Bronchial epithelial cell (primary cell): ENCODE data around the gene PIEZO1. TPM values are rescaled to one million over a fixed set of nuclear protein-coding genes. Genes with fewer than 3 reads are reported as not detected.

ENCODE experiments used
- DNase-seq: peaks from one replicate; pipeline ENCODE4 v3.0.0-alpha.2; 2010; ENCODE audit warnings: low read depth
- FAIRE-seq: peaks from 2 replicates; lab custom pipeline; 2011; peaks lifted over from hg19 to GRCh38; lab: Jason Lieb, UNC
- H3K27me3 ChIP-seq: 2 replicates; pipeline ENCODE4 v1.5.1; 2011; ENCODE audit warnings: low read length; ENCODE audit not compliant: control insufficient read depth, insufficient read depth
- H3K36me3 ChIP-seq: 2 replicates; pipeline ENCODE4 v1.5.1; 2011; ENCODE audit warnings: low read length; ENCODE audit not compliant: control insufficient read depth, insufficient read depth
- H3K4me3 ChIP-seq: 2 replicates; pipeline ENCODE4 v1.5.1; 2011; ENCODE audit warnings: mild to moderate bottlenecking, low read depth, low read length, control low read depth
- total RNA-seq: library from RNA; depleted of rRNA; stranded (reverse); fragments of >200 nt; gene quantifications from 2 replicates; pipeline ENCODE4 v1.2.1, GENCODE V29; 2014
- TF ChIP-seq, protein P1 (sequence below): IDR thresholded peaks from 2 replicates; pipeline ENCODE4 v1.5.1; 2011; ENCODE audit warnings: mild to moderate bottlenecking, moderate library complexity, low read length, control low read depth, inconsistent platforms; ENCODE audit not compliant: insufficient read depth, severe bottlenecking

The PIEZO1 gene
- total RNA-seq, 1 donor from 2014 or later, result 98.2 TPM

DNA sequence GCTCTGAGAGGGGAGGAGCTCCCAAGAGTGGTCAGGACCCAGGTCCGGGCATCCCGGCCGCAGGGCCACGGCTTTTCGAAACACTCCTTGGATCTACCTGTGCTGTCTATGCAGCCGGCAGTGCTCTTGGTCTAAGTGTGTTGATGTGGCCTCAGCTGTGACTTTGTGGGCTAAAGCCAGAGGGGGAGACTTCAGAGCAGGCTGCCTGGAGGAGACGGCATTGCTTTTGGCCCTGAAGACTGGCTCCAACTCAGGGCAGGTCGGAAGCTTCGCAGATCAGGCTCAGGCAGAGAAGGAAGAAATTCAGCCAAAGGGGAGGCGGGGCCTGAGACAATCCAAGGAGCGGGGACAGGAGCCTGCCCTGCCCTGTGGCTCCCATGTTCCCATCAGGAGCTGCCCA lies 31.4 kb downstream of the PIEZO1 start:
- Histone ChIP-seq H3K27me3 (no peaks in the 10 kb centered on the region), H3K4me3 (no peak overlapping the region), H3K36me3 (peaks cover 14% of the 10 kb centered on the region)
- TF ChIP-seq, protein P1, sequence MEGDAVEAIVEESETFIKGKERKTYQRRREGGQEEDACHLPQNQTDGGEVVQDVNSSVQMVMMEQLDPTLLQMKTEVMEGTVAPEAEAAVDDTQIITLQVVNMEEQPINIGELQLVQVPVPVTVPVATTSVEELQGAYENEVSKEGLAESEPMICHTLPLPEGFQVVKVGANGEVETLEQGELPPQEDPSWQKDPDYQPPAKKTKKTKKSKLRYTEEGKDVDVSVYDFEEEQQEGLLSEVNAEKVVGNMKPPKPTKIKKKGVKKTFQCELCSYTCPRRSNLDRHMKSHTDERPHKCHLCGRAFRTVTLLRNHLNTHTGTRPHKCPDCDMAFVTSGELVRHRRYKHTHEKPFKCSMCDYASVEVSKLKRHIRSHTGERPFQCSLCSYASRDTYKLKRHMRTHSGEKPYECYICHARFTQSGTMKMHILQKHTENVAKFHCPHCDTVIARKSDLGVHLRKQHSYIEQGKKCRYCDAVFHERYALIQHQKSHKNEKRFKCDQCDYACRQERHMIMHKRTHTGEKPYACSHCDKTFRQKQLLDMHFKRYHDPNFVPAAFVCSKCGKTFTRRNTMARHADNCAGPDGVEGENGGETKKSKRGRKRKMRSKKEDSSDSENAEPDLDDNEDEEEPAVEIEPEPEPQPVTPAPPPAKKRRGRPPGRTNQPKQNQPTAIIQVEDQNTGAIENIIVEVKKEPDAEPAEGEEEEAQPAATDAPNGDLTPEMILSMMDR, result no peak
- DNase-seq (no peak), FAIRE-seq (no peak)

DNA sequence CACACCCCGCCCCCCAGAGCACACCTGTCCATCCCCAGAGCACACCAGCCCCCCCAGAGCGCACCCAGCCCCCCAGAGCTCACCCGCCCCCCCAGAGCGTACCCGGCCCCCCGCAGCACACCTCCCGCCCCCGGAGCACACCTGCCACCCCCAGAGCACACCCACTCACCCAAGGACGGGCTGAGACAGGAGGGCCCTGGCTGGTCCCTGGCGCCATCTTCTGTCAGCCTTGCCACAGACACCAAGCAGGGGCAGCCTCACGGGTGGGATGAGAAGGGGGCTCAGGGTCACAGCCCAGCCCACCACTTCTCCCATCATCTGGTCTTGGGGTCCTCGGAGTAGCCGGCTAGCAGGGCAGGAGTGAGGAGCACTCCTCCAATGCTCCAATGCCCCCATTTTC lies 31.8 kb downstream of the PIEZO1 start:
- DNase-seq (no peak), FAIRE-seq (no peak)
- TF ChIP-seq, protein P1, result no peak
- Histone ChIP-seq H3K27me3 (no peaks in the 10 kb centered on the region), H3K4me3 (no peak overlapping the region), H3K36me3 (peaks cover 12% of the 10 kb centered on the region)

DNA sequence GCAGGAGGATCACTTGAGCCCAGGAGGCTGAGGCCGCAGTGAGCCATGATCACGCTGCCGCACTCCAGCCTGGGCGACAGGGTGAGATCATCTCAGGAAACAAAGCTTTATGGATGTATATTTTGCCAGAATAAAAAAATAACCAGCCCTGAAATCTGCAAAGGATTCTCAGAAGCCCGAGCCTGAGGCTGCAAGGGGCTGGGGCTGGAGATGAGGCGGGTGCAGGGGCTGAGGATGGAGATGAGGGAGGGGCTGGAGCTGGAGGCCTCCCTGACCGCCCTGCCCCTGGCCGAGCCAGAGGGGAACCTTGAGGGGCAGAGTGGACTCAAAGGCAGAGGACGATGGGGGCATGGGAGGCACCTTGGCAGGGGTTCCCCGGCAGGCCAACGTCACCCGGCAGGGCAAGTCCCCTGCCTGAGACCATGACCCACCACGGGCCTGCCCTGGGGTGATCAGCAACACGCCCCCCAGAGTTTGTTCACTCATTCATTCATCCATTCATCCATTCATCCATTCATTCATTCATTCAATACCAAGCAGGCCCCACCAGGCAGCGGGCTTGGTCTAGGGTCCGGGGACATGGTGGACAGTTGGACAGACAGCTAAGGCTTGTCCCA lies 32.5 kb downstream of the PIEZO1 start:
- no peaks in the 10 kb centered on the region for H3K27me3 ChIP-seq
- peaks cover 11% of the 10 kb centered on the region for H3K36me3 ChIP-seq
- DNase-seq (no peak), FAIRE-seq (no peak)
- H3K4me3 ChIP-seq, result no peak overlapping the region
- TF ChIP-seq, protein P1, result no peak

DNA sequence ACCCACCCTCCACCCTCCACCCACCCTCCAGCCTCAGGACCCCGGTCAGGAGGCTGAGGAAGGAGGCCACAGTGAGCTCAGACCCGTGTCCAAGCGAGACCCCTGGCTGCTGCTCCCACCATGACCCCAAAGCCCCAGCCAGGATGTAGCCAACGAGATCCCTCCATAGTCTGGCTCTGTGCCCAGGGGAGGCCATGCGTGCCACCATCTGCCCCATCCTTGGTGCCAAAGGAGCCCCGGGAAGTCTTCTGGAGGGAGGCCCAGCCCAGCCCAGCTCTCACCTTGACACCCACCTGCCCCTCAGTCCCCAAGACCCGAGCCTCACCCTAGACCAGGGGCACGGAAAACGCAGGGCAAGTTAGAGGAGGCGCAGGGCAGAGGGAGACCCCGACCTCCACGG lies 34.2 kb downstream of the PIEZO1 start:
- FAIRE-seq (no peak), DNase-seq (no peak)
- Histone ChIP-seq H3K36me3 (peaks cover 12% of the 10 kb centered on the region), H3K4me3 (no peak overlapping the region), H3K27me3 (no peaks in the 10 kb centered on the region)
- TF ChIP-seq, protein P1, result no peak

DNA sequence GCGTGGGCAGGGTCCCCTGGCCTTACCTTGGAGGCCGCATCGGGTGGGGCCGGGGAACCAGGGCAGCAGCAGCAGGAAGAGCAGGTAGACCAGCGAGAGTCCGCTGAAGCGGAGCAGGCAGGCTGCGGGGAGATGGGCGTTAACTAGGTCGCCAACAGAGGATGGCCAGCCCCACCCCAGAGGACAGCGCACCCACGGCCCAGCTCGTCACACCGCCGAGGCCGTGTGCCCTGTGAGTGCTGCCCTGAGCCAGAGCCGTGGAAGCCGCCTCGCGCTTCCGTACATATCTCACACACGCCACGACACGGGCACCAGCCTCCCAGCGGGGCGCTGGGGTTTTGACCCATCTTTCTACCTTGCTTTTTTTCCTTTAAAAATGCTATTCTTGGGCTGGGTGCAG lies 35.7 kb downstream of the PIEZO1 start:
- H3K27me3 ChIP-seq, result no peaks in the 10 kb centered on the region
- H3K36me3 ChIP-seq, result peaks cover 12% of the 10 kb centered on the region
- H3K4me3 ChIP-seq, result no peak overlapping the region
- TF ChIP-seq, protein P1, result no peak
- FAIRE-seq (no peak), DNase-seq (no peak)

DNA sequence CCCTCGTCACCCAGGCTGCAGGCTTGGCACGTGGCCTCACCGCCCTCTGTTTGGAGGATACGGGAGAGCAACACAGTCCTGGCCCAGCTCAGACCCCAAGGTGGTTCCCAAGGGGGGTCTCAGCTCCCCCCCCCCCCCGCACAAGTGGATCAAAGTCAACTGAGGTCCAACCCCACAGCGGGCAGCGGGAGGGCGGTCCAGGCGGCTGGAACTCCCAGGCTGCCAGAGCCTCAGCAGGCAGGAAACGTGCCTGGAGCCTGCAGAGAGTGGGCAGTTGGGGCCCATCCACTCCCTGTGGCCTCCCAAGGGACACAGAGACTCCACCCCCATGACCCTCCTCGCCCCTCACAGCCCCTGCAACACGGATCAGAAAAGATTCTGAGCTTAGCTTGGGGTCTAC lies 36.7 kb downstream of the PIEZO1 start:
- Histone ChIP-seq H3K27me3 (no peaks in the 10 kb centered on the region), H3K4me3 (no peak overlapping the region), H3K36me3 (peaks cover 12% of the 10 kb centered on the region)
- FAIRE-seq (no peak), DNase-seq (no peak)
- TF ChIP-seq, protein P1, result no peak
